ENCODE data around the gene DEPDC5.

The DEPDC5 gene

GRCh38 chr22:31852691-31853421 lies 99.0 kb downstream of the DEPDC5 start:
- no peak for FAIRE-seq

- FAIRE-seq: no peak
Observed at GRCh38 chr22:31853736-31854495, 100.1 kb downstream of the DEPDC5 start.

DNA sequence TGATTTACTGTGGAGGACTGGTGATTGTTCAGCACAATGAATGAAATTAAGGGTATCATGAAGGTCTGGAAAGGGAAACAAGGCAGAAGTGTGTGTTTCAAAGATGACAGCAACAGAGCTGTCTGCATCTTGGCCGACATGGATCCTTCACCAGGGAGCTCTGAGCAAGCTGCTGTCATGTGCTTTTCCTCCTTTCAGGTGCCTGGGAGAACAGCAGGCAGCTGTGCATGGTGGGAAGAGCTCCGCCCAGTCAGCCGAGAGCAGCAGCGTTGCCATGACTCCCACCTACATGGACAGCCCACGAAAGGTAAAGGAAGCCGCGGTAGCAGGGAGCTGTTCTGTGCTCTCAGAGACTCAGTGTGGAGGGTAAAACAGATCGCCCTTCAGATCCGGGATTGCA lies 103.4 kb downstream of the DEPDC5 start:
- no peak for FAIRE-seq

GRCh38 chr22:31861226-31861840 lies 107.5 kb downstream of the DEPDC5 start:
- FAIRE-seq: no peak

- no peak for FAIRE-seq
Observed at GRCh38 chr22:31866918-31867317, 113.1 kb downstream of the DEPDC5 start.

GRCh38 chr22:31867386-31868153 lies 113.8 kb downstream of the DEPDC5 start:
- FAIRE-seq: no peak

GRCh38 chr22:31869739-31870138 lies 115.9 kb downstream of the DEPDC5 start:
- no peak for FAIRE-seq

GRCh38 chr22:31870890-31871289 lies 117.1 kb downstream of the DEPDC5 start:
- no peak for FAIRE-seq

GRCh38 chr22:31871480-31871879 lies 117.7 kb downstream of the DEPDC5 start:
- FAIRE-seq: no peak

GRCh38 chr22:31872209-31872608 lies 118.4 kb downstream of the DEPDC5 start:
- FAIRE-seq: no peak

- no peak for FAIRE-seq
Observed at GRCh38 chr22:31874821-31875220, 121.0 kb downstream of the DEPDC5 start.

DNA sequence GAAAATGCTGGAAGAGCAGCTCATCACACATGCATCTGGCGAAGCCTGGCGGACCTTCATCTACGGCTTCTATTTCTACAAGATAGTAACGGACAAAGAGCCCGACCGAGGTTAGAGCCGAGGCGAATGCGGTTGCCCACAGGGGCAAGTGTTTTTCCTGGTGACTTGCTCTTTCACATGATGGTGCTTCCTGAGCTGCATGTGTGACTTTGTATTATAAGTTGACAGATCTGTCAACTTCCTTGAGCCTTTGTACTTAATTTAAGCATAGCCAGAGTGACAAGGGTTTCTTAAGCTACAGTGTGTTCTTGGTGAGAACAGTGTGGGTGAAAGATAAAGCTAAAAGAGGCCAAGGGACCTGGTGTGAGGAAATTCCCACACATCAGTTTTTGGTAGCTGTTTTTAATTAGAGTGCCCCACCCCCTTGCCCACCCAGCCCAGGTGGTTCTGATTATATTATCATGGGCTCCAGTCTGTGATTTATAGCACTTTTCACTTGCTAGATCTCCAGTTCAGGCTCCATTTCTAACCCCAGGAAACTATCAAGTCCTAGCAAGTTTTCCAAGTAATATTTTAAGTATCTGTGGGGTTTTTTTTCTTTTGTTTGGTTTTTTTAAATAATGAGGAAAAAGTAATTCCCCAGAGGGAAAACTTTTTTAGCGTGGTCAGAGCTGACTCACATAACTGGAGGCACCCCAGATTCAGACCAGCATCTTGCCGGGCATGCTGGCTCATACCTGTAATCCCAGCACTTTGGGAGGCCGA lies 122.5 kb downstream of the DEPDC5 start:
- FAIRE-seq: no peak

DNA sequence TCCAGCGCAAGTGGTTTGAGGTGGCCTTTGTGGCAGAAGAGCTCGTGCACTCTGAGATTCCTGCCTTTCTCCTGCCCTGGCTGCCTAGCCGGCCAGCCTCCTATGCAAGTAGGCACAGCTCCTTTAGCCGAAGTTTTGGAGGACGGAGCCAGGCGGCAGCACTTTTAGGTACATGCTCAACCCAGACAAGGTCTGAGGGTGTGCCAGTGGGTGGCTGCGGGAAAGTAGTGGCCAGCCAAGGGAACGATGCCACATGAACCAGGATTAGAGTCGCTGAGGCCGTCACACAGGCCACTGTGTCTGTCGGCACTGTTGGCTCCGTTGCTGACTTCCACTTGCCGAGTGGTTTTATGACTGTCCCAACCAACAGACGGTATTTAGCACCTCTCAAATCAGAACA lies 125.8 kb downstream of the DEPDC5 start:
- no peak for FAIRE-seq

DNA sequence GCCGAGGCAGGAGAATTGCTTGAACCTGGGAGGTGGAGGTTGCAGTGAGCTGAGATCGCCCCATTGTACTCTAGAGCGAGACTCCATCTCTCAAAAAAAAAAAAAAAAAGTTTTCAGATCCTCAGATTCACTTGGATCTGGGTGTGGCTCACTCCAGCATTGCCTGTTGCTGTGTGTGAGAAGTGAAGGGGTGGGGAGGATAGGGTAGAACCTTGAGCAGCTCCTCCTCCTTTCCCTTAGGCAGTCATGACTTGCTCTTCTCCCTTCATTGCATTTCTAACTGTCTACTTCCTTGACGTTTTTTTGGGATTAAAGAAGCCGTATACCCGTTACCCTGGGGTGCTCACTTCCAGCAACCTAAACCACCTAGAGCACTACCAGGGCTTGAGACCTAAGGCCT lies 127.4 kb downstream of the DEPDC5 start:
- FAIRE-seq: no peak

DNA sequence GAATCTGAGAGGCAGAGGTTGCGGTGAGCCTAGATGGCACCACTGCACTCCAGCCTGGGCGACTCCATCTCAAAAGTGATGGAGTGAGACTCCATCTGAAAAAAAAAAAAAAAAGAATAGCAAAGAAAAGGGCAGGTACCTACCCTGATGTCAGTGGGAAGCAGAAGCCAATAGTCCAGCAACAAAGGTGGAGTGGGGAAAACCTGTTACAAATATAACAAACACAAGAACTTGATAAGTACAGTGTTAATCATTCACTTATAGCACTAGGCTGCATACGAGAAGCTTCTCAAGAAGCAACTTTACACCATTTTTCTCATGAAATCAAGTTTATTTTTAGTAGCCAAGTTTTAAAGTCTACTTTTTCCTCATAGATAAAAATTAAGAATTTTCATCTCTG lies 128.0 kb downstream of the DEPDC5 start:
- FAIRE-seq: no peak

DNA sequence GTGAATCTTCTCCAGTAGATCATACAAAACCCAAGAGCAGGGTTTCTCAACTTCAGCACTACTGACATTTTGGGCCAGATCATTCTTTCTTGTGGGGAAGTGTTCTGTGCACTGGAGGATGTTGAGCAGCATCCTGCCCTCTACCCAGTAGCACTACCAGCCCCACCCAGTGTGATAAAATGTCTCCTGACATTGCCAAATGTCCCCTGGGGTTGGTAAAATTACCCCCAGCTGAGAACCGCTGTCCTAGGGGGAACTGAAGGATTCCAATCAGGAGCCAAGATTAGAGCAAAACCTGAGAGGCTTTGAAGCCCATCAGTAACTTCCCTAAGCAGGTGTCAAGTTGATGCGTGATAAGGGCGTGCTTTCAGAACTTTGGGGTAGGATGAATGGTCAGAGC lies 129.2 kb downstream of the DEPDC5 start:
- no peak for FAIRE-seq

GRCh38 chr22:31883989-31884388 lies 130.2 kb downstream of the DEPDC5 start:
- no peak for FAIRE-seq

DNA sequence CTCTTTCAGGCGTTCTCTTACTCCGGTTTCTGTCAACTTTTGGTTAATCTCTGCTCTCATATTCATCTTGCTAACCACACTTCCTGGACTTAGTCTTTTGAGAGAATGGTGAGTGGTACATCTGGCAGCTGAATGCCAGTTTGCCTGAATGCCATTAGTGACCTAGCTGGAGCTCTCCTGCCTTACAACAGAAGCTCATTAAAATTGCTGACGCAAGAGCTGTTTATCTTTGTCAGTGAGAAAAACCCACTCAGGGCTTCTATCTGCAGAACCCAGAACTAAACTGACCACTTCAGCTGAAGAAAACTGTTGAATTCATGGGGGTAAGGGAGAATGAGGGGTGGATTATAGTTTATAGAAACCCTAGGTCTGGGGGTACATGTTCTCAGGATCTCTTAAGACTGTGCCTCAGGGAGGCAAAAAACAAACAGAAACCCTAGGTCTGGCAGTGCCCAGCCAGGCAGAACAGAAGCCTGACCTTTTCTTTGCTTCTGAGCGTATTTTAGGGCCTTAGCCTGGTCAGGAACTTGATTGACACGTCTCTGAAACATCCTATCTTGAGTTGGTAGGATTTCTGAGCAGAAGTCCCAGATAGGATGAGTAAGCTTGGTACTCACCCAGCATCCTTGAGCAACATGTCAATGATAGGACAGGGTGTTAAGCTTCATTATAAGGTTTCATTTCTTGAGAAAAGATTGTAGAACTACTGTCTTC lies 137.7 kb downstream of the DEPDC5 start:
- no peak for FAIRE-seq

DNA sequence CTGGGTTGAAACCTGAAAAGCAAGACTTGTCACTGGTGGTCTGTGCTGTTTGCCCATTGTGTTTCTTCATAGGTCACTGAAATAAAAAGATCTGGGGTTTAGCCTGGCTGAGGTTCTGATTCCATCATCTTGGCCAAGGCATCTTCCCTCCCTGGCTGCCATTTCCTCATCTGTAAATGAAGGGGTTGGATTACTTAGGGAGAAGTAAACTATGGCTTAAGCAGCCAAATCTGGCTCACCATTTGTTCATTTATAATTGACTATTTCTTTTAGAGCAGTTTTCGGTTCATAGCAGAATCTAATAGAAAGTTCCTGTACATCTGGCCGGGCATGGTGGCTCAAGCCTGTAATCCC lies 138.2 kb downstream of the DEPDC5 start:
- no peak for FAIRE-seq

DNA sequence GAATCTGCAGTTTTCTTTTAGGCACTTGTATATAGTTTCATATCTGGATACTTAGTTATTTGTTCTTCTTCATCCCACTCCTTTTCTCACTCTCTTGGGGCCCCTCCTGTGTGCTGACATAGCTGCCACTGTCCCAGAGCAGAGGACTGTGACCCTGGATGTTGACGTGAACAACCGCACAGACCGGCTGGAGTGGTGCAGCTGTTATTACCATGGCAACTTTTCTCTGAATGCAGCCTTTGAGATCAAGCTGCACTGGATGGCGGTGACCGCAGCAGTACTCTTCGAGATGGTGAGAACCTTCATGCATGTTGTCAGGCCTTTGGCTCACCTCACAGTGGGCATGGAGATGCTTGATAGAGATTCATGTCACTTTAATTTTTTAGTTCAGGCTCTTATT lies 139.6 kb downstream of the DEPDC5 start:
- no peak for FAIRE-seq

- no peak for FAIRE-seq
Observed at GRCh38 chr22:31895411-31896123, 141.7 kb downstream of the DEPDC5 start.
